ENCODE measurements around the gene STAT3. TPM values are rescaled to one million over a fixed set of nuclear protein-coding genes. Genes with fewer than 3 reads are reported as not detected.

Gene STAT3
- total and polyA plus RNA-seq, 9 of the 15 experiments (the other 6 are each of a cell fraction or from before 2014, with no cell fraction given): 90.0 to 179 (median 114) TPM

DNA sequence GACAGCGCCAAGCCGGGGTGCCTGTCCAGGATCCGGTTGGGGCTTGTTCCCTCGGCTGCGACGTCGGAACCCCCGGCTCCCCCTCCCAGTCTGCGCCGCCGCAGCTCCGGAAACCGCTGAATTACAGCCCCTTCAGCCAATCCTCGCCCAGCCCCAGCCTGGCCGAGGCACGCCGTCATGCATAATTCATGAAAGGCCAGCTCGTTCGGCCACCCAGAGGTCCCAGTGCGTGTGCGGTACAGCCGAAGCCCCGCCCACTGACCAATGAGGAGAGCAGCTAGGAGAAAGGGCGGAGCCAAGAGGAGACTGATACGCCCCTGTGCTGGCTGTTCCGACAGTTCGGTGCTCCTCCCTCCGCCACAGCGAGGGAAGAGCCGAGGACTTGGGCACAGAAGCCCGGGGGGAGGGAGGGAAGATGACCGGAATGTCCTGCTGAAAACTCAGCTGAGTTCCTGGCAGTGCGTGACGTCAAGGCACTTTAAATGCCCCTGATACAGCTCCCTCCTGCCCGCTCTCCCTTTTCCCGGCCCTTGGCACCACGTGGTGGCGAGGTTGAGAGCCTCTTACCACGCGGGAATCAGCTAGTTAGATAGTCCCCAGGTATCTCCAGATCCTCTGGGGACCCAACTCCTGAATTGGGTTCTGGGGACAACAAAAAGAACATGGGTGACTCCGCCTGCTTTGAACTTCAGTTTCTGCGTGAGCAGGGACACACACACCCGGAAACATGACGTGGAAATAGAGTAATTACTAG lies at the start of gene STAT3 (continued):
- TF ChIP-seq, protein P1, sequence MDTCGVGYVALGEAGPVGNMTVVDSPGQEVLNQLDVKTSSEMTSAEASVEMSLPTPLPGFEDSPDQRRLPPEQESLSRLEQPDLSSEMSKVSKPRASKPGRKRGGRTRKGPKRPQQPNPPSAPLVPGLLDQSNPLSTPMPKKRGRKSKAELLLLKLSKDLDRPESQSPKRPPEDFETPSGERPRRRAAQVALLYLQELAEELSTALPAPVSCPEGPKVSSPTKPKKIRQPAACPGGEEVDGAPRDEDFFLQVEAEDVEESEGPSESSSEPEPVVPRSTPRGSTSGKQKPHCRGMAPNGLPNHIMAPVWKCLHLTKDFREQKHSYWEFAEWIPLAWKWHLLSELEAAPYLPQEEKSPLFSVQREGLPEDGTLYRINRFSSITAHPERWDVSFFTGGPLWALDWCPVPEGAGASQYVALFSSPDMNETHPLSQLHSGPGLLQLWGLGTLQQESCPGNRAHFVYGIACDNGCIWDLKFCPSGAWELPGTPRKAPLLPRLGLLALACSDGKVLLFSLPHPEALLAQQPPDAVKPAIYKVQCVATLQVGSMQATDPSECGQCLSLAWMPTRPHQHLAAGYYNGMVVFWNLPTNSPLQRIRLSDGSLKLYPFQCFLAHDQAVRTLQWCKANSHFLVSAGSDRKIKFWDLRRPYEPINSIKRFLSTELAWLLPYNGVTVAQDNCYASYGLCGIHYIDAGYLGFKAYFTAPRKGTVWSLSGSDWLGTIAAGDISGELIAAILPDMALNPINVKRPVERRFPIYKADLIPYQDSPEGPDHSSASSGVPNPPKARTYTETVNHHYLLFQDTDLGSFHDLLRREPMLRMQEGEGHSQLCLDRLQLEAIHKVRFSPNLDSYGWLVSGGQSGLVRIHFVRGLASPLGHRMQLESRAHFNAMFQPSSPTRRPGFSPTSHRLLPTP (IDR thresholded peaks at IDR 0.05; ENCODE audit: borderline replicate concordance, extremely low read depth, insufficient read length): no peak
- peak; percentile 88 to 99; a peak in 3 of 4 replicates for TF ChIP-seq SIN3A (IDR thresholded peaks at IDR 0.05; ENCODE audit: borderline replicate concordance in 2 of 2, control insufficient read depth in 1 of 2, low read depth in 2 of 2, low read length in 2 of 2)
- TF ChIP-seq, protein P2, sequence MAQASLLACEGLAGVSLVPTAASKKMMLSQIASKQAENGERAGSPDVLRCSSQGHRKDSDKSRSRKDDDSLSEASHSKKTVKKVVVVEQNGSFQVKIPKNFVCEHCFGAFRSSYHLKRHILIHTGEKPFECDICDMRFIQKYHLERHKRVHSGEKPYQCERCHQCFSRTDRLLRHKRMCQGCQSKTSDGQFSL (CRISPR knock-in tag; IDR thresholded peaks at IDR 0.05): no peak
- TF ChIP-seq, protein P2 (tag; IDR thresholded peaks at IDR 0.05): no peak; a peak in 1 of 4 replicates
- no peak for TF ChIP-seq TAF15 (IDR thresholded peaks at IDR 0.05; ENCODE audit: low read depth, low read length)
- no peak for TF ChIP-seq LARP7 (IDR thresholded peaks at IDR 0.05)
- TF ChIP-seq SP2 (IDR thresholded peaks at IDR 0.05; ENCODE audit: extremely low read depth, low read depth, low read length, poor library complexity, severe bottlenecking): peak; percentile 77
- peak; percentile 100 for TF ChIP-seq EP300 (IDR thresholded peaks at IDR 0.05; ENCODE audit: low read length)
- TF ChIP-seq ZNF699 (CRISPR knock-in tag; IDR thresholded peaks at IDR 0.05; ENCODE audit: insufficient replicate concordance): no peak
- TF ChIP-seq RFX1 (IDR thresholded peaks at IDR 0.05): peak; percentile 55; the same call in 1 of the 2 replicates
- TF ChIP-seq ILK (tag; IDR thresholded peaks at IDR 0.05; ENCODE audit: borderline replicate concordance, low read depth): no peak
- TF ChIP-seq, protein P3, sequence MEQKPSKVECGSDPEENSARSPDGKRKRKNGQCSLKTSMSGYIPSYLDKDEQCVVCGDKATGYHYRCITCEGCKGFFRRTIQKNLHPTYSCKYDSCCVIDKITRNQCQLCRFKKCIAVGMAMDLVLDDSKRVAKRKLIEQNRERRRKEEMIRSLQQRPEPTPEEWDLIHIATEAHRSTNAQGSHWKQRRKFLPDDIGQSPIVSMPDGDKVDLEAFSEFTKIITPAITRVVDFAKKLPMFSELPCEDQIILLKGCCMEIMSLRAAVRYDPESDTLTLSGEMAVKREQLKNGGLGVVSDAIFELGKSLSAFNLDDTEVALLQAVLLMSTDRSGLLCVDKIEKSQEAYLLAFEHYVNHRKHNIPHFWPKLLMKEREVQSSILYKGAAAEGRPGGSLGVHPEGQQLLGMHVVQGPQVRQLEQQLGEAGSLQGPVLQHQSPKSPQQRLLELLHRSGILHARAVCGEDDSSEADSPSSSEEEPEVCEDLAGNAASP (IDR thresholded peaks at IDR 0.05): no peak
- TF ChIP-seq CEBPB (tag; IDR thresholded peaks at IDR 0.05): no peak
- peak; percentile 28 for TF ChIP-seq KDM5B (IDR thresholded peaks at IDR 0.05; ENCODE audit: insufficient replicate concordance, low read depth, low read length)
- TF ChIP-seq FOXK2 (conservative IDR thresholded peaks at IDR 0.05 in 1 of 2, IDR thresholded peaks at IDR 0.05 in 1 of 2; ENCODE audit: low read depth in 2 of 2): peak; percentile 34 to 36; a peak in 1 of 4 replicates
- TF ChIP-seq CBX5 (IDR thresholded peaks at IDR 0.05; ENCODE audit: borderline replicate concordance, low read depth): no peak
- TF ChIP-seq SUPT5H (IDR thresholded peaks at IDR 0.05): peak; percentile 6; the same call in 1 of the 2 replicates
- TF ChIP-seq PCBP1 (IDR thresholded peaks at IDR 0.05; ENCODE audit: low read depth, low read length, poor library complexity, severe bottlenecking): no peak
- TF ChIP-seq XRCC4 (IDR thresholded peaks at IDR 0.05; ENCODE audit: extremely low read depth, insufficient read depth, insufficient read length): no peak
- no peak for TF ChIP-seq SMARCA4 (IDR thresholded peaks at IDR 0.05)
- no peak for TF ChIP-seq NR2C1 (IDR thresholded peaks at IDR 0.05)
- no peak for TF ChIP-seq NR2C1 (tag; IDR thresholded peaks at IDR 0.05)
- TF ChIP-seq CBX8 (IDR thresholded peaks at IDR 0.05; ENCODE audit: borderline replicate concordance, extremely low read depth, low read depth, low read length, poor library complexity, severe bottlenecking): no peak
